NCI-H1417 treated with DMSO at 0.1 percent for 48 hours (cell line): ENCODE measurements around the gene UCN.

Experiments used
- DNase-seq: peaks from one replicate; lab custom pipeline; 2025; lab: John Stamatoyannopoulos, UW

UCN gene

DNA sequence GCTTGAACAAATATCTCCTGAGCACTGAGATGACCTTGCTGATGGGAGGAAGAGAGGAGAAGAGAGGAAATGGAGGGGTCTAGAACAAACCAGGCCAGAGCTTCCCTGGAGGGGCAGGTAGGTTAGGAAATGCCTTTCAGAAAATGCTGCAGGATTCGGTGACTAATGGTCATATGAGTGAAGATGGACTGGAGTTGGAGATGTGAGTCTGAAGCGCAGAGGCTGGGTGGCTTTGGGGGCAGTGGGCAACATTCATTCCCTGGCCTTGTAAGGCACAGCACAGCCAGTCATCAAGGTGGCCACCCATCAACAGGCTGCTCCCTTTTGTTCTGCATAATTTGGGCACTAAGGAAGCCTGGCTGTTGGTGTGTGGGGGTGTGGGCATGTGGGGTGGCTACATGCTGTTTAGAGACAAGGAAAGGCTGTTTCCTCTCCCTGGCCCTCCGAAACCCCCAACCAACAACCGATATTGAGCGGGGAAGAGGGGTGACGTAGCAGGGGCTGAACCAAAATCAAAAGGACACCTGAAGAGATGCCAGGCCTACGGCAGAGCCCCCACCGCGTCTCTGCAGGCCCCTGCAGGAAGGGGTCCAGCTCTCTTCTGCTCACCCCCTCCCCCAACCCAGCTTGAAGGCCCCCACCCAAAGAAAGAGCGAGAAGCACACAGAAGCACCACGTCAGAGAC is 46.9 kb downstream of the UCN start:
- no peak for DNase-seq

GRCh38 chr2:27258051-27258450 is 50.2 kb downstream of the UCN start:
- DNase-seq, result no peak
